Endothelial cell of umbilical vein (primary cell): ENCODE measurements around the gene PAQR7. TPM values are rescaled to one million over a fixed set of nuclear protein-coding genes. Genes with fewer than 3 reads are reported as not detected.

Source experiments
- BruUV-seq: library from RNA; stranded (reverse); fragments of 400-500 nt; replicated peaks from 2 replicates; lab custom pipeline; 2021; lab: Mats Ljungman, UMichigan
- CTCF ChIA-PET: fragments of 300-600, 350-600 bp; sonication (Branson Sonifier 250); formaldehyde crosslinking; loops from one replicate; lab custom pipeline; 2021; ENCODE audit warnings: antibody characterized with exemption, inconsistent platforms; lab: Charles Lee
- POLR2A ChIA-PET: fragments of 300-600, 350-600 bp; sonication (Branson Sonifier 250); formaldehyde crosslinking; loops from one replicate; lab custom pipeline; 2021; ENCODE audit warnings: antibody characterized with exemption, inconsistent platforms; lab: Charles Lee
- DNase-seq: peaks from one replicate; pipeline ENCODE4 v3.0.0-alpha.2; 2011; ENCODE audit warnings: low read depth, low spot score
- FAIRE-seq: peaks from 2 replicates; lab custom pipeline; 2011; peaks lifted over from hg19 to GRCh38; lab: Jason Lieb, UNC
- H2AFZ ChIP-seq: 2 replicates; pipeline ENCODE4 v1.6.0; 2012; ENCODE audit warnings: low read depth, low read length, control low read depth, inconsistent platforms
- H3K27ac ChIP-seq: 2 replicates; pipeline ENCODE4 v1.5.1; 2011; ENCODE audit warnings: low read depth, mild to moderate bottlenecking, control low read depth, low read length, moderate library complexity; ENCODE audit not compliant: insufficient read depth
- H3K27me3 ChIP-seq, 2 experiments: 2 replicates each; pipeline versions ENCODE4 v1.6.0 to v1.6.1; 2011; ENCODE audit warnings: low read length in 2 of 2, mixed read lengths in 1 of 2; ENCODE audit not compliant: control insufficient read depth in 2 of 2, insufficient read depth in 2 of 2
- H3K36me3 ChIP-seq, 2 experiments: 2 replicates in 1 of 2; 3 replicates in 1 of 2; pipeline ENCODE4 v1.5.1; 2011; ENCODE audit warnings: low read length in 2 of 2, mild to moderate bottlenecking in 1 of 2, moderate library complexity in 1 of 2; ENCODE audit not compliant: control insufficient read depth in 2 of 2, insufficient read depth in 2 of 2; ENCODE audit errors: extremely low read depth in 1 of 2
- H3K4me1 ChIP-seq: 3 replicates; pipeline ENCODE4 v1.5.1; 2011; ENCODE audit warnings: mild to moderate bottlenecking, low read length; ENCODE audit not compliant: control insufficient read depth, insufficient read depth; ENCODE audit errors: extremely low read depth
- H3K4me2 ChIP-seq: 2 replicates; pipeline ENCODE4 v1.6.1; 2011; ENCODE audit warnings: low read length, control low read depth, mixed read lengths; ENCODE audit not compliant: insufficient read depth
- H3K4me3 ChIP-seq, 3 experiments: fragments of 200-600 bp in 1 of 3; sonication (generic), shearing (Covaris generic) in 1 of 3; replicated peaks in 1 of 3; 2 replicates each; pipeline ENCODE4 v1.5.1; 2011 to 2016; ENCODE audit warnings: control low read depth in 3 of 3, low read length in 3 of 3, mild to moderate bottlenecking in 2 of 3, inconsistent platforms in 1 of 3, low read depth in 1 of 3, moderate library complexity in 1 of 3; ENCODE audit not compliant: insufficient read depth in 1 of 3
- H3K79me2 ChIP-seq: 2 replicates; pipeline ENCODE4 v1.6.0; 2012; ENCODE audit warnings: low read length, inconsistent platforms; ENCODE audit not compliant: control insufficient read depth, insufficient read depth
- H3K9ac ChIP-seq: replicated peaks from 2 replicates; pipeline ENCODE3; 2011; ENCODE audit warnings: low read length, control low read depth; ENCODE audit not compliant: insufficient read depth; ENCODE audit errors: extremely low read depth
- H3K9me1 ChIP-seq: replicated peaks from 3 replicates; pipeline ENCODE4 v1.6.0; 2011; ENCODE audit warnings: mild to moderate bottlenecking, low read length; ENCODE audit not compliant: control insufficient read depth, insufficient read depth; ENCODE audit errors: extremely low read depth
- H3K9me3 ChIP-seq: replicated peaks from 2 replicates; pipeline ENCODE4 v1.5.1; 2012; ENCODE audit warnings: low read length, inconsistent platforms; ENCODE audit not compliant: control insufficient read depth, insufficient read depth
- H4K20me1 ChIP-seq: replicated peaks from 2 replicates; pipeline ENCODE3; 2011; ENCODE audit warnings: mild to moderate bottlenecking, low read length; ENCODE audit not compliant: control insufficient read depth, insufficient read depth; ENCODE audit errors: extremely low read depth
- CTCF ChIP-seq, 2 donors: IDR thresholded peaks; 1 replicate in 1 of 2; 2 replicates in 1 of 2; pipeline ENCODE4 v1.5.1; 2011; ENCODE audit warnings: low read length in 2 of 2, mild to moderate bottlenecking in 2 of 2, moderate library complexity in 2 of 2, control low read depth in 1 of 2, inconsistent platforms in 1 of 2, low read depth in 1 of 2; ENCODE audit not compliant: insufficient read depth in 1 of 2; ENCODE audit errors: extremely low read depth in 1 of 2
- EZH2 ChIP-seq: IDR thresholded peaks from 2 replicates; pipeline ENCODE4 v1.6.1; 2012; ENCODE audit warnings: borderline replicate concordance, low read depth, mild to moderate bottlenecking, moderate library complexity, low read length, inconsistent platforms; ENCODE audit not compliant: severe bottlenecking
- FOS ChIP-seq: IDR thresholded peaks from 2 replicates; pipeline ENCODE4 v1.6.1; 2011; ENCODE audit warnings: mild to moderate bottlenecking, low read length, moderate library complexity, borderline replicate concordance; ENCODE audit not compliant: insufficient read depth
- GATA2 ChIP-seq: IDR thresholded peaks from 2 replicates; pipeline ENCODE4 v1.7.0; 2011; ENCODE audit warnings: low read depth, mild to moderate bottlenecking, moderate library complexity, mixed read lengths, low read length; ENCODE audit not compliant: insufficient read length, insufficient read depth
- JUN ChIP-seq: IDR thresholded peaks from 2 replicates; pipeline ENCODE4 v1.6.1; 2011; ENCODE audit warnings: borderline replicate concordance, low read depth; ENCODE audit not compliant: insufficient read length, insufficient read depth
- MAX ChIP-seq: IDR thresholded peaks from 2 replicates; pipeline ENCODE4 v1.6.1; 2011; ENCODE audit not compliant: insufficient read depth, insufficient read length
- MYC ChIP-seq: IDR thresholded peaks from one replicate; pipeline ENCODE4 v1.6.1; 2011; ENCODE audit warnings: mild to moderate bottlenecking, low read depth, low read length
- POLR2A ChIP-seq: IDR thresholded peaks from 2 replicates; pipeline ENCODE4 v1.6.1; 2012; ENCODE audit warnings: low read depth, mild to moderate bottlenecking, control low read depth, low read length
- POLR2AphosphoS5 ChIP-seq: IDR thresholded peaks from 2 replicates; pipeline ENCODE4 v1.6.1; 2012; ENCODE audit warnings: low read depth, mild to moderate bottlenecking, control low read depth, low read length, moderate library complexity; ENCODE audit not compliant: insufficient read depth
- dilution Hi-C: fragments of 300-500 bp; cut with MboI; formaldehyde crosslinking; loops from one replicate; pipeline ENCODE4 v1.15.0; 2019; ENCODE audit warnings: low sequenced_read_pairs; ENCODE audit not compliant: extremely low pct_ligation_motif_present
- intact Hi-C: fragments of 100-400 bp; cut with micrococcal nuclease; formaldehyde crosslinking; loops from one replicate; pipeline ENCODE4 v1.10.0; 2022
- microRNA-seq: library from miRNA; unstranded; fragments of <30 nt; microRNA quantifications from one replicate; pipeline ENCODE4 v1.2.0, GENCODE V29; 2021; ENCODE audit warnings: borderline number of aligned reads, borderline replicate concordance
- polyA plus RNA-seq, 4 experiments: library from polyadenylated mRNA; depleted of rRNA in 3 of 4; stranded (reverse) in 3 of 4; unstranded in 1 of 4; fragments of >200 nt; gene quantifications; 2 replicates each; pipeline versions ENCODE4 v1.2.1 to v1.2.3, GENCODE V29; 2011 to 2012; ENCODE audit warnings: missing spikeins in 1 of 4
- small RNA-seq: library from RNA; depleted of rRNA; stranded (forward); fragments of <200 nt; gene quantifications from one replicate; pipeline ENCODE3, GENCODE V24; 2012; ENCODE audit warnings: low replicate concordance, low read depth; ENCODE audit not compliant: insufficient read depth, insufficient read length
- total RNA-seq: library from RNA; stranded (reverse); gene quantifications from 2 replicates; pipeline ENCODE4 v1.2.3, GENCODE V29; 2021

The PAQR7 gene
- total and polyA plus RNA-seq, 2 donors (not counting 3 experiments of a cell fraction or from before 2014, with no cell fraction given), result 8.4 to 10.8 TPM

GRCh38 chr1:25813071-25813733, 62.3 kb downstream of the PAQR7 start:
- no peaks in the 10 kb centered on the region for H3K4me1 ChIP-seq
- no peak overlapping the region for H3K4me2 ChIP-seq
- no peaks in the 10 kb centered on the region for H3K9me3 ChIP-seq
- no peaks in the 10 kb centered on the region for H3K79me2 ChIP-seq
- H3K27me3 ChIP-seq, result no peaks in the 10 kb centered on the region
- ChIA-PET CTCF (interaction anchor here (0.8 to 1.2 kb wide), 2 partner anchors 8 to 205 kb away, joined by 3 read pairs; no protein-coding TSS in a partner anchor), POLR2A (no interaction called here)
- no peak overlapping the region for H3K27ac ChIP-seq
- dilution Hi-C loops (no loop called here), intact Hi-C loops (no loop called here)
- no peak overlapping the region for H3K9ac ChIP-seq
- peaks cover 9 to 63% of the 10 kb centered on the region in 2 experiments for H3K36me3 ChIP-seq
- BruUV-seq, result no TSS peak
- no peaks in the 10 kb centered on the region for H4K20me1 ChIP-seq
- no peaks in the 10 kb centered on the region for H3K9me1 ChIP-seq
- no peak for TF ChIP-seq EZH2
- no peak for TF ChIP-seq POLR2A
- TF ChIP-seq POLR2AphosphoS5, result no peak
- no peak for TF ChIP-seq GATA2
- TF ChIP-seq MAX, result no peak
- no peak for TF ChIP-seq MYC
- TF ChIP-seq CTCF (IDR thresholded peaks at IDR 0.05; ENCODE audit: extremely low read depth in 1 of 2, insufficient read depth in 1 of 2, low read depth in 1 of 2, low read length in 2 of 2), result no peak
- no peak for TF ChIP-seq FOS
- TF ChIP-seq JUN, result no peak
- H2AFZ ChIP-seq, result no peak overlapping the region
- H3K4me3 ChIP-seq, result no peak overlapping the region
- DNase-seq (no peak), FAIRE-seq (no peak)

Small RNAs within 50 kb of the gene (microRNA-seq; reads per million reads assigned to microRNA genes)
- gene MIR3917, result not detected

Small RNAs within 50 kb of the gene (small RNA-seq; reads per million reads assigned to genes)
- gene AL033528.1 (not detected), gene RF00019 (not detected), gene SNRPFP2 (not detected)

Other genes with a start within 250 kb of the PAQR7 start
- 166 and 182 TPM in 2 replicates for gene SELENON, start 75.5 kb downstream of the PAQR7 start, total RNA-seq
- 112 and 117 TPM in 2 replicates for gene SELENON, start 75.5 kb downstream of the PAQR7 start, polyA plus RNA-seq
- 33.8 and 34.8 TPM in 2 replicates for gene MTFR1L, start 55.8 kb downstream of the PAQR7 start, total RNA-seq
- 39.1 and 45.5 TPM in 2 replicates for gene MTFR1L, start 55.8 kb downstream of the PAQR7 start, polyA plus RNA-seq
- gene AUNIP, start 16.3 kb downstream of the PAQR7 start, total RNA-seq, result 4.5 and 4.8 TPM in 2 replicates
- gene AUNIP, start 16.3 kb downstream of the PAQR7 start, polyA plus RNA-seq, result 1.6 and 1.8 TPM in 2 replicates
- 491 and 503 TPM in 2 replicates for gene STMN1, start 30.7 kb upstream of the PAQR7 start, total RNA-seq
- gene STMN1, start 30.7 kb upstream of the PAQR7 start, polyA plus RNA-seq, result 63.6 and 102 TPM in 2 replicates
- gene PAFAH2, start 122.4 kb upstream of the PAQR7 start, total RNA-seq, result 5.0 and 6.9 TPM in 2 replicates
- gene PAFAH2, start 122.4 kb upstream of the PAQR7 start, polyA plus RNA-seq, result 5.0 and 6.0 TPM in 2 replicates
- gene EXTL1, start 146.1 kb upstream of the PAQR7 start, total RNA-seq, result not detected in 2 replicates
- not detected in 2 replicates for gene EXTL1, start 146.1 kb upstream of the PAQR7 start, polyA plus RNA-seq
- not detected in 2 replicates for gene SLC30A2, start 170.4 kb upstream of the PAQR7 start, total RNA-seq
- gene SLC30A2, start 170.4 kb upstream of the PAQR7 start, polyA plus RNA-seq, result not detected in 2 replicates
- not detected in 2 replicates for gene TRIM63, start 191.9 kb upstream of the PAQR7 start, total RNA-seq
- gene TRIM63, start 191.9 kb upstream of the PAQR7 start, polyA plus RNA-seq, result not detected in 2 replicates
- gene PDIK1L, start 236.1 kb upstream of the PAQR7 start, total RNA-seq, result 5.6 and 8.0 TPM in 2 replicates
- 1.2 and 1.6 TPM in 2 replicates for gene PDIK1L, start 236.1 kb upstream of the PAQR7 start, polyA plus RNA-seq